Measurements from ENCODE around the gene GATA2. TPM values are rescaled to one million over a fixed set of nuclear protein-coding genes. Genes with fewer than 3 reads are reported as not detected.

The GATA2 gene
- total RNA-seq, 1 donor = 0.72 TPM

- no peaks in the 10 kb centered on the region for H3K4me1 ChIP-seq (ENCODE audit: insufficient read depth, low read length)
- no peaks in the 10 kb centered on the region for H3K79me2 ChIP-seq (ENCODE audit: insufficient read depth, low read length)
- DNase-seq (ENCODE audit: insufficient read length, low spot score, missing footprints) = no peak
- H3K9me3 ChIP-seq (ENCODE audit: low read depth, low read length) = no peaks in the 10 kb centered on the region
- H3K4me3 ChIP-seq (ENCODE audit: insufficient read depth, low read length) = no peak overlapping the region
- H3K27ac ChIP-seq (ENCODE audit: low read depth, low read length) = no peak overlapping the region
- no peak overlapping the region for H3K4me2 ChIP-seq (ENCODE audit: insufficient read depth, low read length)
- no peak overlapping the region for H2AFZ ChIP-seq (ENCODE audit: low read length)
- peaks cover 25% of the 10 kb centered on the region for H3K27me3 ChIP-seq (ENCODE audit: insufficient read depth, low read length)
- no peak for TF ChIP-seq CTCF (IDR thresholded peaks at IDR 0.05; ENCODE audit: extremely low read depth, low read depth, low read length)
- no peaks in the 10 kb centered on the region for H4K20me1 ChIP-seq (ENCODE audit: insufficient read depth, low read length)
- no peaks in the 10 kb centered on the region for H3K36me3 ChIP-seq (ENCODE audit: insufficient read depth, low read length)
Measured at GRCh38 chr3:128447561-128448013, 45.4 kb downstream of the GATA2 start.

GRCh38 chr3:128446821-128447220 is 46.2 kb downstream of the GATA2 start:
- H3K9me3 ChIP-seq (ENCODE audit: low read depth, low read length) = no peaks in the 10 kb centered on the region
- no peak overlapping the region for H2AFZ ChIP-seq (ENCODE audit: low read length)
- no peaks in the 10 kb centered on the region for H3K4me1 ChIP-seq (ENCODE audit: insufficient read depth, low read length)
- no peak overlapping the region for H3K4me3 ChIP-seq (ENCODE audit: insufficient read depth, low read length)
- H4K20me1 ChIP-seq (ENCODE audit: insufficient read depth, low read length) = no peaks in the 10 kb centered on the region
- no peaks in the 10 kb centered on the region for H3K36me3 ChIP-seq (ENCODE audit: insufficient read depth, low read length)
- no peaks in the 10 kb centered on the region for H3K79me2 ChIP-seq (ENCODE audit: insufficient read depth, low read length)
- H3K27me3 ChIP-seq (ENCODE audit: insufficient read depth, low read length) = peaks cover 18% of the 10 kb centered on the region
- no peak for TF ChIP-seq CTCF (IDR thresholded peaks at IDR 0.05; ENCODE audit: extremely low read depth, low read depth, low read length)
- no peak for DNase-seq (ENCODE audit: insufficient read length, low spot score, missing footprints)
- no peak overlapping the region for H3K27ac ChIP-seq (ENCODE audit: low read depth, low read length)
- H3K4me2 ChIP-seq (ENCODE audit: insufficient read depth, low read length) = no peak overlapping the region

DNA sequence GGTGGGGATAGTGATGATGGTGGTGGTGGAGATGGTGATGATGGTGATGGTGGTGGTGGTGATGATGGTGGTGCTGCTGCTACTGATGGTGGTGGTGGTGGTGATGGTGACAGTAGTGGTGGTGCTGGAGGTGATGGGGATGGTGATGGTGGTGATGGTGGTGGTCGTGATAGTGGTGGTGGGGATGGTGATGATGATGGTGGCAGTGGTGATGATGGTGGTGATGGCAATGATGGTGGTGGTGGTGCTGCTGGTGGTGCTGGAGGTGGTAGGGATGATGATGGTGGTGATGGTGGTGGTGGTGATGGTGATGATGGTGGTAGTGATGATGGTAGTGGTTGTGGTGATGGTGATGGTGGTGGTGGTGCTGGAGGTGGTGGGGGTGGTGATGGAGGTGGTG is 47.6 kb downstream of the GATA2 start:
- Histone ChIP-seq H3K9me3 (ENCODE audit: low read depth, low read length) (no peaks in the 10 kb centered on the region), H2AFZ (ENCODE audit: low read length) (no peak overlapping the region), H3K4me2 (ENCODE audit: insufficient read depth, low read length) (no peak overlapping the region), H3K4me1 (ENCODE audit: insufficient read depth, low read length) (no peaks in the 10 kb centered on the region), H3K27ac (ENCODE audit: low read depth, low read length) (no peak overlapping the region), H3K4me3 (ENCODE audit: insufficient read depth, low read length) (no peak overlapping the region), H3K79me2 (ENCODE audit: insufficient read depth, low read length) (no peaks in the 10 kb centered on the region), H3K27me3 (ENCODE audit: insufficient read depth, low read length) (peaks cover 5% of the 10 kb centered on the region), H3K36me3 (ENCODE audit: insufficient read depth, low read length) (no peaks in the 10 kb centered on the region), H4K20me1 (ENCODE audit: insufficient read depth, low read length) (no peaks in the 10 kb centered on the region)
- DNase-seq (ENCODE audit: insufficient read length, low spot score, missing footprints) = no peak
- no peak for TF ChIP-seq CTCF (IDR thresholded peaks at IDR 0.05; ENCODE audit: extremely low read depth, low read depth, low read length)

GRCh38 chr3:128443771-128444170 is 49.2 kb downstream of the GATA2 start:
- no peak for TF ChIP-seq CTCF (IDR thresholded peaks at IDR 0.05; ENCODE audit: extremely low read depth, low read depth, low read length)
- Histone ChIP-seq H3K4me3 (ENCODE audit: insufficient read depth, low read length) (no peak overlapping the region), H3K27me3 (ENCODE audit: insufficient read depth, low read length) (peaks cover 15% of the 10 kb centered on the region), H3K4me2 (ENCODE audit: insufficient read depth, low read length) (no peak overlapping the region), H3K9me3 (ENCODE audit: low read depth, low read length) (no peaks in the 10 kb centered on the region), H3K79me2 (ENCODE audit: insufficient read depth, low read length) (no peaks in the 10 kb centered on the region), H4K20me1 (ENCODE audit: insufficient read depth, low read length) (no peaks in the 10 kb centered on the region), H3K36me3 (ENCODE audit: insufficient read depth, low read length) (no peaks in the 10 kb centered on the region), H2AFZ (ENCODE audit: low read length) (no peak overlapping the region), H3K27ac (ENCODE audit: low read depth, low read length) (no peak overlapping the region), H3K4me1 (ENCODE audit: insufficient read depth, low read length) (no peaks in the 10 kb centered on the region)
- DNase-seq (ENCODE audit: insufficient read length, low spot score, missing footprints) = no peak

Data from osteoblast (primary cell).